ENCODE data around the gene SUN1.
A peak's percentile ranks its signal among the peaks of the same experiment; 100 is the strongest.
"Not testable (repeated sequence)": the region's sequence is repeated elsewhere in the genome, so short reads cannot be mapped to it uniquely, and the experiment has no call there.

Gene SUN1

GRCh38 chr7:918441-919113 is 86.3 kb downstream of the SUN1 start:
- DNase-seq (ENCODE audit: low read depth in 2 of 2, low spot score in 1 of 2): no peak

- no peak for DNase-seq (ENCODE audit: low read depth in 2 of 2, low spot score in 1 of 2)
These were observed 86.8 kb downstream of the SUN1 start for GRCh38 chr7:919114-919442.

GRCh38 chr7:919924-920341 is 87.7 kb downstream of the SUN1 start:
- no peak for DNase-seq (ENCODE audit: low read depth in 2 of 2, low spot score in 1 of 2)

GRCh38 chr7:920351-921070 is 88.2 kb downstream of the SUN1 start:
- no peak for DNase-seq (ENCODE audit: low read depth in 2 of 2, low spot score in 1 of 2)

GRCh38 chr7:921071-921461 is 88.8 kb downstream of the SUN1 start:
- no peak for DNase-seq (ENCODE audit: low read depth in 2 of 2, low spot score in 1 of 2)

GRCh38 chr7:921581-922333 is 89.5 kb downstream of the SUN1 start:
- no peak for DNase-seq (ENCODE audit: low read depth in 2 of 2, low spot score in 1 of 2)

GRCh38 chr7:922334-923107 is 90.2 kb downstream of the SUN1 start:
- DNase-seq (ENCODE audit: low read depth in 2 of 2, low spot score in 1 of 2): peak in 1 of 2 donors; percentile 55

- DNase-seq (ENCODE audit: low read depth in 2 of 2, low spot score in 1 of 2): peak; percentile 78 to 93
These were observed 91.1 kb downstream of the SUN1 start for GRCh38 chr7:923108-924041.

- DNase-seq (ENCODE audit: low read depth in 2 of 2, low spot score in 1 of 2): not testable (repeated sequence)
These were observed 91.8 kb downstream of the SUN1 start for GRCh38 chr7:924042-924441.

Measured in stimulated activated CD8-positive, alpha-beta memory T cell treated with anti-CD3 and anti-CD28 coated beads, Interleukin-4, amount 100 ng/mL, for 4 hours (primary cell).